Measurements from ENCODE around the gene CDH23. TPM values are rescaled to one million over a fixed set of nuclear protein-coding genes. Genes with fewer than 3 reads are reported as not detected.

Gene CDH23
- total RNA-seq, 2 experiments from 2014 or later: 4.7 to 4.9 TPM

DNA sequence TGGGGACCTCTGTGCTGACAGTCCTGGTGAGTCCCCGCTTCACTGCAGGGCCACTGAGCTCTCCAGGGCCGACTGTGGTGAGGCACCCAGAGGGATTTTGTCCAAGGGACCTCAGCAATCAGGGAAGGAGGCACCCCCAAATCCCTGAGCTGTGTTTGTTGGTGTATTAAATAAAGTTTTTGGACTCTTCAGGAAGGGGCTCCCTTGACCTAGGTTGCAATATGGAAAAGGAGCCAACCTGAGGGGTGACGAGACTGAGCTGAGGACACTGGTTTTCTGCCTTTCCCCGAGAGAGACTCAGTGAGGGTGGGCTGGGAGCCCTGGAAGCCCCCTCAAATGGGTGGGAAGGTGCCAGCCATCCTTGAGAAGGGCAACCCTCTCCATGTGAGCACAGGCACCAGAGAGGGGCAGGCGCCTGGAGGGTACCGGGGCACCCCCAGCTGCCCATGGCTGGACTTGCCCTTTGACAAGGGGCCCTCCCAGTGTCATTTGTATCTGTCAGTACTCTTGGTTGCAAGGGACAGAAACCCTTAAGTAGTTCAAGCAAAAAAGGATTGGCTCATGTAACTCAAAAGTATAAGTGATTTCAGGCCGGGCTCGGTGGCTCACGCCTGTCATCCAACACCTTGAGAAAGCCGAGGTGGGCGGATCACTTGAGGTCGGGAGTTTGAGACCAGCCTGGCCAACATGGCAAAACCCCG is 250.0 kb downstream of the CDH23 start:
- Mint-ChIP-seq H3K4me3 (no peak overlapping the region), H3K4me1 (ENCODE audit: low read depth) (peaks cover 2% of the 10 kb centered on the region), H3K27me3 (ENCODE audit: low read depth) (peaks cover 2% of the 10 kb centered on the region), H3K9me3 (ENCODE audit: insufficient read depth) (no peaks in the 10 kb centered on the region), H3K36me3 (ENCODE audit: low read depth) (no peaks in the 10 kb centered on the region), H3K27ac (no peak overlapping the region)
- DNase-seq (no peak), ATAC-seq (no peak)
- ChIA-PET CTCF (no interaction called here), POLR2A (no interaction called here)

GRCh38 chr10:71647526-71648253 is 251.0 kb downstream of the CDH23 start:
- POLR2A ChIA-PET: no interaction called here

GRCh38 chr10:71648254-71648932 is 251.7 kb downstream of the CDH23 start:
- H3K27me3 Mint-ChIP-seq (ENCODE audit: low read depth): peaks cover 2% of the 10 kb centered on the region
- H3K27ac Mint-ChIP-seq: no peak overlapping the region
- ChIA-PET CTCF (no interaction called here), POLR2A (no interaction called here)
- DNase-seq (no peak), ATAC-seq (no peak)
- no peaks in the 10 kb centered on the region for H3K9me3 Mint-ChIP-seq (ENCODE audit: insufficient read depth)
- H3K36me3 Mint-ChIP-seq (ENCODE audit: low read depth): no peaks in the 10 kb centered on the region
- H3K4me3 Mint-ChIP-seq: no peak overlapping the region
- peaks cover 2% of the 10 kb centered on the region for H3K4me1 Mint-ChIP-seq (ENCODE audit: low read depth)

More at GRCh38 chr10:71647526-71648253, 251.0 kb downstream of the CDH23 start:
- H3K9me3 Mint-ChIP-seq (ENCODE audit: insufficient read depth): no peaks in the 10 kb centered on the region
- peaks cover 2% of the 10 kb centered on the region for H3K4me1 Mint-ChIP-seq (ENCODE audit: low read depth)
- no peak for DNase-seq
- H3K36me3 Mint-ChIP-seq (ENCODE audit: low read depth): no peaks in the 10 kb centered on the region
- H3K27me3 Mint-ChIP-seq (ENCODE audit: low read depth): peaks cover 2% of the 10 kb centered on the region
- H3K4me3 Mint-ChIP-seq: no peak overlapping the region
- no peak overlapping the region for H3K27ac Mint-ChIP-seq
- CTCF ChIA-PET: no interaction called here
- no peak for ATAC-seq

GRCh38 chr10:71648933-71649320 is 252.2 kb downstream of the CDH23 start:
- no peak for DNase-seq
- Mint-ChIP-seq H3K9me3 (ENCODE audit: insufficient read depth) (no peaks in the 10 kb centered on the region), H3K4me3 (no peak overlapping the region), H3K36me3 (ENCODE audit: low read depth) (no peaks in the 10 kb centered on the region), H3K27ac (no peak overlapping the region), H3K27me3 (ENCODE audit: low read depth) (peaks cover 2% of the 10 kb centered on the region), H3K4me1 (ENCODE audit: low read depth) (peaks cover 2% of the 10 kb centered on the region)
- ChIA-PET POLR2A (no interaction called here), CTCF (no interaction called here)
- no peak for ATAC-seq

- H3K27ac Mint-ChIP-seq: no peak overlapping the region
Observed at GRCh38 chr10:71649631-71650030, 252.9 kb downstream of the CDH23 start.

GRCh38 chr10:71650397-71650796 is 253.7 kb downstream of the CDH23 start:
- Mint-ChIP-seq H3K4me3 (no peak overlapping the region), H3K36me3 (ENCODE audit: low read depth) (no peaks in the 10 kb centered on the region), H3K4me1 (ENCODE audit: low read depth) (peaks cover 2% of the 10 kb centered on the region), H3K9me3 (ENCODE audit: insufficient read depth) (no peaks in the 10 kb centered on the region), H3K27ac (no peak overlapping the region), H3K27me3 (ENCODE audit: low read depth) (peaks cover 2% of the 10 kb centered on the region)
- ATAC-seq (no peak), DNase-seq (no peak)
- ChIA-PET POLR2A (interaction anchor here (0.7 kb wide), 1 partner anchor 78 kb away, joined by 3 read pairs; no protein-coding TSS in a partner anchor), CTCF (no interaction called here)

More at GRCh38 chr10:71649631-71650030, 252.9 kb downstream of the CDH23 start:
- H3K4me3 Mint-ChIP-seq: no peak overlapping the region
- ChIA-PET POLR2A (interaction anchor here (0.7 kb wide), 1 partner anchor 78 kb away, joined by 3 read pairs; no protein-coding TSS in a partner anchor), CTCF (no interaction called here)
- no peaks in the 10 kb centered on the region for H3K9me3 Mint-ChIP-seq (ENCODE audit: insufficient read depth)
- ATAC-seq: no peak
- no peaks in the 10 kb centered on the region for H3K36me3 Mint-ChIP-seq (ENCODE audit: low read depth)
- H3K27me3 Mint-ChIP-seq (ENCODE audit: low read depth): peaks cover 2% of the 10 kb centered on the region
- H3K4me1 Mint-ChIP-seq (ENCODE audit: low read depth): peaks cover 2% of the 10 kb centered on the region
- no peak for DNase-seq

DNA sequence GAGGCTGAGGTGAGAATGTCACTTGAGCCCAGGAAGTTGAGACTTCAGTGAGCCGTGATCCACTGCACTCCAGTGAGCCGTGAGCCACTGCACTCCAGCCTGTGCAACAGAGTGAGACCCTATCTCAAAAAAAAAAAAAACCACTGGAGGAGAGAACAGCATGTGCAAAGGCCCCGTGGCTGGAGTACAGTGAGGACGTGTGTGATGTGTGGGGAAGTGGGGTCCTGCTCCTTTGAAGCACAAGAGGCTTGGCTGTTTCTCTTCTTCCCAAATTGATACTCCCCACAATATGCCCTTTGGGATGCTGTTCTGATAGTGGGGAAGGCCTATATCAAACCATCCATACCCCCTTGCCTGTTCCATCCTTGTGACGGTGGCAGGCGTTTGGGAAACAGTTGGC is 254.7 kb downstream of the CDH23 start:
- H3K4me3 Mint-ChIP-seq: no peak overlapping the region
- POLR2A ChIA-PET: no interaction called here
- H3K27me3 Mint-ChIP-seq (ENCODE audit: low read depth): peaks cover 2% of the 10 kb centered on the region
- H3K4me1 Mint-ChIP-seq (ENCODE audit: low read depth): peaks cover 2% of the 10 kb centered on the region
- CTCF ChIA-PET: interaction anchor here (1.0 kb wide), 1 partner anchor 12 kb away, joined by 3 read pairs; no protein-coding TSS in a partner anchor
- no peaks in the 10 kb centered on the region for H3K9me3 Mint-ChIP-seq (ENCODE audit: insufficient read depth)
- ATAC-seq (no peak), DNase-seq (no peak)
- no peaks in the 10 kb centered on the region for H3K36me3 Mint-ChIP-seq (ENCODE audit: low read depth)
- H3K27ac Mint-ChIP-seq: no peak overlapping the region

DNA sequence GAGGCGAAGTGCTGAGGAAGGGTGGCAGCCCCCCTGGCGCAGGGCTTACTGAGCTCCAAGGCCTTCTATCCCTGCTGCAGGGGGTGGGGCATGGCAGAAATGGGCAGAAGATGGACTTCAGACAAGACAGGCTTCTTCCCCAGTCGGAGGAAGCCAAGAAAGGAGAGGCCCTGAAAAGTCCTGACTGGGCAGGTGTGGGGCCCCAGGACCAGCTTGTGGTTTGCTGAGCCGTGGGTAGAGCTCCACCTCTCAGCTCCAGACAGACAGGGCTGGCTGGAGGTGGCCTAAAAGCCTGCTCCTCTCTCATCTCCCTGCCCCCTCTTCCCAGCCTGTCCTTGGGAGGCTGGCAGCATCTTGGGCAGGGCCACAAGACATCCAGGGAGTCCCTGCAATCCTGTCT is 255.2 kb downstream of the CDH23 start:
- H3K27ac Mint-ChIP-seq: no peak overlapping the region
- H3K4me1 Mint-ChIP-seq (ENCODE audit: low read depth): peaks cover 2% of the 10 kb centered on the region

DNA sequence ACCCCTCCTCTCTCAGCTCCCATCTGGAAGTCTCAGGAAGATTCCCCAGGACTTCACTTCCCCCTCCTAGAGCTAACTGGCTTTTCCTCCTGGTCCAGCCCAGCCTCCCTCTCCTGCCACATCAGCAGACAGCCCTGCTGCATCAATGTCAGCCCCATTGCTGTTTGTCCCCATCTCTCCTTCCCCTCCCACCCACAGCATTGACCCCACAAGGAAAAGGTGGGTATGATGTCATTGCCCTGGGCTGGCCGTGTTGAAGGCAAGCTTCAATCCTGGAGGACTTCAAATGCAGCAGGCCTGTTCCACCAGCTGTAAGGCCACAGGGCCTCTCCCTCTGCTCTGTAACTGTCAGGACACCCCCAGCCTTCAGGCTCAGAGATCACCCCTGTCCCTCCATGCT is 256.3 kb downstream of the CDH23 start:
- Mint-ChIP-seq H3K27ac (no peak overlapping the region), H3K9me3 (ENCODE audit: insufficient read depth) (no peaks in the 10 kb centered on the region)
- CTCF ChIA-PET: no interaction called here

More for the DNA sequence above, 255.2 kb downstream of the CDH23 start:
- ChIA-PET POLR2A (no interaction called here), CTCF (interaction anchor here (1.0 kb wide), 1 partner anchor 12 kb away, joined by 3 read pairs; no protein-coding TSS in a partner anchor)
- DNase-seq: no peak
- Mint-ChIP-seq H3K9me3 (ENCODE audit: insufficient read depth) (no peaks in the 10 kb centered on the region), H3K4me3 (no peak overlapping the region), H3K36me3 (ENCODE audit: low read depth) (no peaks in the 10 kb centered on the region), H3K27me3 (ENCODE audit: low read depth) (peaks cover 2% of the 10 kb centered on the region)
- no peak for ATAC-seq

DNA sequence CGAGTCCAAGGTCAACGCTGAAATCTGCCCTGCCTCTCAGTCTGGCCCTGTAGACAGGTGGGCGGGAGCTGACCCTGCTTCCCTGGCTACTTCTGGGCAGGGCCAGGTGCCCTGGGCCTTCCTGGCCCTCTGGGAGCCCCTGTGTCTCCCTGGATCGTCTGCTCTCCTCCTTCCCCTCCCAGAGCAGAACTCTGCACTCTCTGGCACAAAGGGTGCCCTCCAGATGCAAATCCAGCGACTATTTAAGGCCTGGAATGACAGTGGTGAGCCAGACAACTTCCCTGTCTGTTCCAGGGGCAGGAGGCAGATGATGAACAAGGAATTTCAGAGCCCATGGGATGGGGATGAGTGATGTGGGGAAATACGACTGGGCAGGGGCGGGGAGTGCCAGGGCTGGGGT is 259.5 kb downstream of the CDH23 start:
- Mint-ChIP-seq H3K4me1 (ENCODE audit: low read depth) (peaks cover 2% of the 10 kb centered on the region), H3K27ac (no peak overlapping the region), H3K36me3 (ENCODE audit: low read depth) (no peaks in the 10 kb centered on the region), H3K9me3 (ENCODE audit: insufficient read depth) (no peaks in the 10 kb centered on the region), H3K4me3 (no peak overlapping the region), H3K27me3 (ENCODE audit: low read depth) (no peaks in the 10 kb centered on the region)
- DNase-seq: no peak
- ATAC-seq: no peak
- ChIA-PET POLR2A (no interaction called here), CTCF (no interaction called here)

More for the DNA sequence above, 256.3 kb downstream of the CDH23 start:
- Mint-ChIP-seq H3K4me1 (ENCODE audit: low read depth) (peaks cover 2% of the 10 kb centered on the region), H3K27me3 (ENCODE audit: low read depth) (peaks cover 2% of the 10 kb centered on the region), H3K36me3 (ENCODE audit: low read depth) (no peaks in the 10 kb centered on the region), H3K4me3 (no peak overlapping the region)
- ATAC-seq: no peak
- no peak for DNase-seq
- POLR2A ChIA-PET: no interaction called here

- peaks cover 2% of the 10 kb centered on the region for H3K4me1 Mint-ChIP-seq (ENCODE audit: low read depth)
- DNase-seq (no peak), ATAC-seq (no peak)
- H3K27me3 Mint-ChIP-seq (ENCODE audit: low read depth): no peaks in the 10 kb centered on the region
- ChIA-PET POLR2A (no interaction called here), CTCF (interaction anchor here (2.5 kb wide), 1 partner anchor 41 kb away, joined by 6 read pairs; no protein-coding TSS in a partner anchor)
- H3K27ac Mint-ChIP-seq: no peak overlapping the region
- H3K4me3 Mint-ChIP-seq: no peak overlapping the region
- H3K9me3 Mint-ChIP-seq (ENCODE audit: insufficient read depth): no peaks in the 10 kb centered on the region
- no peaks in the 10 kb centered on the region for H3K36me3 Mint-ChIP-seq (ENCODE audit: low read depth)
Observed at GRCh38 chr10:71657604-71658466, 261.1 kb downstream of the CDH23 start.

Data from activated CD8-positive, alpha-beta T cell treated with anti-CD3 and anti-CD28 coated beads, Interleukin-2, amount 10 ng/mL, durations not matched to agents 7 days and 5 days (primary cell).